ENCODE measurements around the gene MRC2. TPM values are rescaled to one million over a fixed set of nuclear protein-coding genes. Genes with fewer than 3 reads are reported as not detected.
"Not testable (repeated sequence)": the region's sequence is repeated elsewhere in the genome, so short reads cannot be mapped to it uniquely, and the experiment has no call there.

MRC2 gene
- total RNA-seq, 1 experiment from 2014 or later, result 34.3 TPM

DNA sequence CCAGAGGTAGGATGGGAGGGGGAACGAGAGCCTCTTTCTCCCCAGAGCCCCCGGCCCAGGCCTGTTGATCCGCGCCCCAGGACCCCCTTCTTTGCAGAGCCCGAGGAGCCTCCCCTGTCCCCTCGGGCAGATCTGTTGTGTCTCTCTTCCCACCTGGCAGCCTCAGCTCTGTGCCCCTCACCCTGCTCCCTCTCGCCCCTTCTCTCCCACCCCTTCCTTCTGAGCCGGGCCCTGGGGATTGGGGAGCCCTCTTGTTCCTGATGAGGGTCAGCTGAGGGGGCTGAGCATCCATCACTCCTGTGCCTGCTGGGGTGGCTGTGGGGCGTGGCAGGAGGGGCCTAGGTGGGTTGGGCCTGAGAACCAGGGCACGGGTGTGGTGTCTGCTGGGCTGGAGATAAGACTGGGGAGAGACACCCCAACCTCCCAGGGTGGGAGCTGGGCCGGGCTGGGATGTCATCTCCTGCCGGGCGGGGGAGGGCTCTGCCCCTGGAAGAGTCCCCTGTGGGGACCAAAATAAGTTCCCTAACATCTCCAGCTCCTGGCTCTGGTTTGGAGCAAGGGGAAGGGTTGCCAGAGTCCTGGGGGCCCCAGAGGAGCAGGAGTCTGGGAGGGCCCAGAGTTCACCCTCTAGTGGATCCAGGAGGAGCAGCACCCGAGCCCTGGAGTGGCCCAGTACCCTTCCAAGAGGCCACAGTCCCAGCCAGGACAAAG lies 65.4 kb downstream of the MRC2 start:
- ChIA-PET CTCF (no interaction called here), POLR2A (ENCODE audit: low non-redundant PET) (no interaction called here)
- H3K27me3 ChIP-seq (replicated peaks; ENCODE audit: insufficient read depth, low read depth, low read length, poor library complexity), result no peaks in the 10 kb centered on the region
- H3K36me3 ChIP-seq (ENCODE audit: insufficient read depth, low read length, poor library complexity, severe bottlenecking), result peaks cover 5% of the 10 kb centered on the region
- H3K27ac ChIP-seq (ENCODE audit: low read depth, low read length, poor library complexity, severe bottlenecking), result no peak overlapping the region
- no peaks in the 10 kb centered on the region for H3K9me3 ChIP-seq (ENCODE audit: low read depth, low read length, poor library complexity, severe bottlenecking)
- H3K4me3 ChIP-seq (ENCODE audit: low read depth, low read length, poor library complexity, severe bottlenecking), result no peak overlapping the region
- DNase-seq (ENCODE audit: low spot score), result peak; percentile 29
- TSS peak; percentile 65 for BruUV-seq (replicated peaks)
- no peak for TF ChIP-seq EZH2 (IDR thresholded peaks at IDR 0.05; ENCODE audit: borderline replicate concordance, low read depth, low read length, poor library complexity, severe bottlenecking)
- TF ChIP-seq, protein P1, sequence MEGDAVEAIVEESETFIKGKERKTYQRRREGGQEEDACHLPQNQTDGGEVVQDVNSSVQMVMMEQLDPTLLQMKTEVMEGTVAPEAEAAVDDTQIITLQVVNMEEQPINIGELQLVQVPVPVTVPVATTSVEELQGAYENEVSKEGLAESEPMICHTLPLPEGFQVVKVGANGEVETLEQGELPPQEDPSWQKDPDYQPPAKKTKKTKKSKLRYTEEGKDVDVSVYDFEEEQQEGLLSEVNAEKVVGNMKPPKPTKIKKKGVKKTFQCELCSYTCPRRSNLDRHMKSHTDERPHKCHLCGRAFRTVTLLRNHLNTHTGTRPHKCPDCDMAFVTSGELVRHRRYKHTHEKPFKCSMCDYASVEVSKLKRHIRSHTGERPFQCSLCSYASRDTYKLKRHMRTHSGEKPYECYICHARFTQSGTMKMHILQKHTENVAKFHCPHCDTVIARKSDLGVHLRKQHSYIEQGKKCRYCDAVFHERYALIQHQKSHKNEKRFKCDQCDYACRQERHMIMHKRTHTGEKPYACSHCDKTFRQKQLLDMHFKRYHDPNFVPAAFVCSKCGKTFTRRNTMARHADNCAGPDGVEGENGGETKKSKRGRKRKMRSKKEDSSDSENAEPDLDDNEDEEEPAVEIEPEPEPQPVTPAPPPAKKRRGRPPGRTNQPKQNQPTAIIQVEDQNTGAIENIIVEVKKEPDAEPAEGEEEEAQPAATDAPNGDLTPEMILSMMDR (conservative IDR thresholded peaks at IDR 0.05; ENCODE audit: low read depth, low read length), result peak; percentile 44
- intact Hi-C loops (cut with micrococcal nuclease; ENCODE audit: unreplicated experiment), result loop anchor here (10.0 kb wide), 1 partner anchor 138 kb away; no protein-coding TSS in a partner anchor
- no peaks in the 10 kb centered on the region for H3K4me1 ChIP-seq (ENCODE audit: insufficient read depth, low read length, poor library complexity, severe bottlenecking)

DNA sequence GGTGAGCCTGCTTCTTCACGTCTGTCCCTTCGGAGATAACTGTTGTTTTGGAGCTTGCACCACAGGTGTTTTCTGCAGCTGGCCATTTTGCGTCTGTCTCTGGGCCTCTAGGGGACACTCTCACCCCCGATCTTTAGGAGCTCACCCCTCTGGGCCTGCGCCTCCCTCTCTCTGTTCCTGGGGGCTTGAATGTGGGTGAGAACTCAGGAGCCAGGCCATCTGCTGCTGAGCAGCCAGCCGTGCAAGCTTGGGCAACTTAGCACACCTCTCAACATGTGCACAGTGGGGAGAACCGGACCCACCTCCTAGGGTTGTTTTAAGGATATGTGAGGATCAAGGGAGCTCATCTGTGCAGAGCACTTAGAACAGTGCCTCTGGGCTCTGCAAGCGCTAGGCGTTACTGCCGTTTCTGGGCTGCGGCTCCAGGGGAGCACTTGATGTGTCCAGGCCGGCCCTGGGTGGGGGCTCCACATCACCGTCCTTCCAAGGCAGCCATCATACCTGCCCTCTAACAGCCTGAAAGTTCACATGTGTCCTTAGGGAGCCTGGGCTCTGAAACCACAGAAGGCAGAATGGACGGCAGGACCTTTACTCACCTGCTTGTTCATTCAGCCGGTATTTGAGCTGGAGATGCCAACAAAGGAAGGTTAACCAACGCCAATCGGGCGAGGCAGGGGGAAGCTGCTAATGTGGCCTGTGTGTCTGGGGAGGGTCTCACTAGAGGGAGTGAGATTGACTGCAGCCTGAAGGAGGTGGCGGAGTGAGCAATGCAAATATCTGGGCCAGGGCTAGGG lies 66.3 kb downstream of the MRC2 start:
- Histone ChIP-seq H3K36me3 (ENCODE audit: insufficient read depth, low read length, poor library complexity, severe bottlenecking) (peaks cover 5% of the 10 kb centered on the region), H3K9me3 (ENCODE audit: low read depth, low read length, poor library complexity, severe bottlenecking) (no peaks in the 10 kb centered on the region), H3K4me3 (ENCODE audit: low read depth, low read length, poor library complexity, severe bottlenecking) (no peak overlapping the region), H3K27me3 (replicated peaks; ENCODE audit: insufficient read depth, low read depth, low read length, poor library complexity) (no peaks in the 10 kb centered on the region), H3K27ac (ENCODE audit: low read depth, low read length, poor library complexity, severe bottlenecking) (no peak overlapping the region), H3K4me1 (ENCODE audit: insufficient read depth, low read length, poor library complexity, severe bottlenecking) (no peaks in the 10 kb centered on the region)
- intact Hi-C loops (cut with micrococcal nuclease; ENCODE audit: unreplicated experiment), result loop anchor here (10.0 kb wide), 1 partner anchor 139 kb away; no protein-coding TSS in a partner anchor
- ChIA-PET CTCF (interaction anchor here (0.6 to 0.7 kb wide), 2 partner anchors 267 to 272 kb away, joined by 5 read pairs; no protein-coding TSS in a partner anchor), POLR2A (ENCODE audit: low non-redundant PET) (no interaction called here)
- no TSS peak for BruUV-seq (replicated peaks)
- no peak for DNase-seq (ENCODE audit: low spot score)
- no peak for TF ChIP-seq EZH2 (IDR thresholded peaks at IDR 0.05; ENCODE audit: borderline replicate concordance, low read depth, low read length, poor library complexity, severe bottlenecking)
- TF ChIP-seq, protein P1 (conservative IDR thresholded peaks at IDR 0.05; ENCODE audit: low read depth, low read length), result no peak

DNA sequence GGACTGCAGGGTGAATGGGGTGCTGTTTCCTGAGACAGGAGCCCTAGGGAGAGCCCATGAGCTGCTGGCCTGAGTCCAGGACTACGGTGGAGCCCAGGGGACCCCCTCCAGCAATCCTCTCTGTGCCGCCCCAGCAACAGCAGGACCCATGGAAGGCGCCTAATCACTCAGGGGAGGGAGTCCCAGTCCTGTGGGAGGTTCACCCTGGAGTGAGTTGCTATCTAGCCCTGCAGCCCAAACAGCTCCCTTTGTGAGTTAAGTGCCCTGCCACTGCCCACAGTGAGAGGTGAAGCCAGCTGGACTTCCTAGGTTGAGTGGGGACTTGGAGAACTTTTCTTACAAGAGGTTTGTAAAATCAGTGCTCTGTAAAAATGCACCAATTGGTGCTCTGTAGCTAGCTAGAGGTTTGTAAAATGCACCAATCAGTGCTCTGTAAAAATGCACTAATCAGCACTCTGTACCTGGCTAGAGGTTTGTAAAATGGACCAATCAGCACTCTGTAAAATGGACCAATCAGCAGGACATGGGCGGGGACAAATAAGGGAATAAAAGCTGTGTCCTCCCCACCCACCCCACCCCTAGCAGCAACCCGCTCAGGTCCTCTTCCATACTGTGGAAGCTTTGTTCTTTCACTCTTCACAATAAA lies 67.7 kb downstream of the MRC2 start:
- H3K4me1 ChIP-seq (ENCODE audit: insufficient read depth, low read length, poor library complexity, severe bottlenecking); BruUV-seq (replicated peaks); DNase-seq (ENCODE audit: low spot score); CTCF ChIA-PET; H3K4me3 ChIP-seq (ENCODE audit: low read depth, low read length, poor library complexity, severe bottlenecking); H3K36me3 ChIP-seq (ENCODE audit: insufficient read depth, low read length, poor library complexity, severe bottlenecking); H3K27ac ChIP-seq (ENCODE audit: low read depth, low read length, poor library complexity, severe bottlenecking); H3K9me3 ChIP-seq (ENCODE audit: low read depth, low read length, poor library complexity, severe bottlenecking); POLR2A ChIA-PET (ENCODE audit: low non-redundant PET); H3K27me3 ChIP-seq (replicated peaks; ENCODE audit: insufficient read depth, low read depth, low read length, poor library complexity): not testable (repeated sequence)
- intact Hi-C loops (cut with micrococcal nuclease; ENCODE audit: unreplicated experiment), result loop anchor here (10.0 kb wide), 1 partner anchor 140 kb away; no protein-coding TSS in a partner anchor
